HL-60 (cell line): ENCODE measurements around the gene SECTM1.

Experiments used
- CTCF ChIP-seq: IDR thresholded peaks from one replicate; pipeline ENCODE4 v1.5.1; 2011; ENCODE audit warnings: low read length, control low read depth, inconsistent platforms; ENCODE audit not compliant: insufficient read depth
- GABPA ChIP-seq: IDR thresholded peaks from 2 replicates; pipeline ENCODE4 v1.6.1; 2012; ENCODE audit warnings: low read depth

DNA sequence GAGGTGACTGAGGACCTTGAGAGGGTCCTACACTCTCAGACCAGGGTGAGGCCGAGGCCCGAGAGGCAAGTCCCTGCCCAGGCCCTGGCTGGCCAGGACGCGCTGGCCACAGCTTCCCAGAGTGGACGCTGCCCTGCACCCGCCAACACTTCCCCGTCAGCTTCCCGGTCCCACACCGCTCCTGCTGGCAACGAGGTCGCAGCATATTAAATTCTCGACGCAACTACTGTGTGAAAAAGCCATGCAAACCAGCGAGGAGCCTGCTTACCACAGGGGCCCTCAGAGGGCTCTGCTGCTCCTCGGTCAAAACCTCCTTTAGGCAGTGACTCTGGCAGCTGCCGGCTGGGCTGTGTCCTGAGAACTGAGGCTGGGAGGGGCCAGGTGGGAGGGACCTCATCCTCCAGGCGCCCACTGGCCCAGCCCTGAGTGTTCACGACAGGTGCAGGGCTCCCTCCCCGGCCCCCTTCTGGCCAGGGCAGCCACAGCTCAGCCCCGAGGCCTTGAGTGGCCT lies 23.3 kb upstream of the SECTM1 start:
- no peak for TF ChIP-seq CTCF
- no peak for TF ChIP-seq GABPA
